ENCODE data around the gene TMEM74B.
A peak's percentile ranks its signal among the peaks of the same experiment; 100 is the strongest.

The TMEM74B gene

GRCh38 chr20:1178103-1178502, 6.7 kb downstream of the TMEM74B start:
- H3K9ac ChIP-seq (ENCODE audit: low read length): no peak overlapping the region
- no peak overlapping the region for H2BK5ac ChIP-seq (ENCODE audit: low read depth, low read length, poor library complexity)
- H4K8ac ChIP-seq (ENCODE audit: low read depth, low read length): no peak overlapping the region
- no peak for DNase-seq
- no peak overlapping the region for H4K12ac ChIP-seq (ENCODE audit: low read depth, low read length)
- no peak overlapping the region for H2AFZ ChIP-seq (ENCODE audit: insufficient read depth, low read length, poor library complexity)
- H3K27ac ChIP-seq (ENCODE audit: low read depth, low read length): no peak overlapping the region
- H3K4me3 ChIP-seq (ENCODE audit: low read depth, low read length): no peak overlapping the region
- H3K4me2 ChIP-seq (ENCODE audit: low read length): no peak overlapping the region
- H3K4me1 ChIP-seq (ENCODE audit: control insufficient read depth in 1 of 2, insufficient read depth in 2 of 2, low read length in 2 of 2): no peaks in the 10 kb centered on the region
- WGBS (ENCODE audit: extremely low coverage, insufficient coverage, insufficient read length): no CpG with 5 or more reads among the region's 3 CpGs
- no peak overlapping the region for H2AK5ac ChIP-seq (ENCODE audit: low read length)
- H3K14ac ChIP-seq (ENCODE audit: low read length): no peak overlapping the region
- H3K4ac ChIP-seq (ENCODE audit: low read depth, low read length): no peak overlapping the region
- peaks cover 2 to 4% of the 10 kb centered on the region in 2 experiments for H3K36me3 ChIP-seq (ENCODE audit: control insufficient read depth in 1 of 2, insufficient read depth in 2 of 2, low read length in 2 of 2)
- H3K9me3 ChIP-seq (ENCODE audit: insufficient read depth, low read depth, low read length): no peaks in the 10 kb centered on the region
- H2BK12ac ChIP-seq (ENCODE audit: low read length): no peak overlapping the region
- no peak overlapping the region for H2BK120ac ChIP-seq (ENCODE audit: insufficient read depth, low read length, poor library complexity)
- no peaks in the 10 kb centered on the region for H3K79me2 ChIP-seq (ENCODE audit: control insufficient read depth, insufficient read depth, low read length, poor library complexity)
- no peaks in the 10 kb centered on the region for H3K79me1 ChIP-seq (ENCODE audit: low read length)
- no peak overlapping the region for H3K18ac ChIP-seq (ENCODE audit: low read length)
- H3K27me3 ChIP-seq (ENCODE audit: insufficient read depth, low read length): no peaks in the 10 kb centered on the region
- no peak overlapping the region for H4K91ac ChIP-seq (ENCODE audit: low read depth, low read length)
- no peak overlapping the region for H3K23ac ChIP-seq (ENCODE audit: low read length)

- whole genome bisulfite sequencing (ENCODE audit: extremely low coverage, insufficient coverage, insufficient read length): no CpG with 5 or more reads among the region's 5 CpGs
Observed at GRCh38 chr20:1177680-1178079, 7.1 kb downstream of the TMEM74B start.

DNA sequence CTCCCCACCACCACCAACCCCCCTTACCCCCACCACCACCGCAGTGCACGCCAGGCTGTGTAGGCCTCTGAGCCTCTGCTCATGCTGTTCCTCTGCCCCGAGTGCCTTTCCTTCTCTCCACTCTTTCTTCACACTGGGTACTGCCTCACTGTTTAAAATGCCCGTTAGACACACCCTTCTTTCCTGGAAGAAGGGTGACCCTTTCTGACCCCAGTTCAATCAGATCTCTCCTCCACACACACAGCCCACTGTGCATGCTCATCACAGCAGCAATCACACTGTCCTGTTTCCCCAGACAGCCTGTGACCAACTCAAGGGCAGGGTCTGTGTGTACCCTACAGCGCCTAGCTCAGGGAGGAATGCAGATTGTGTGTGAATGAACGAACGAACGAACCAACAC, 10.0 kb downstream of the TMEM74B start:
- Histone ChIP-seq H3K4ac (ENCODE audit: low read depth, low read length) (no peak overlapping the region), H3K4me1 (ENCODE audit: control insufficient read depth in 1 of 2, insufficient read depth in 2 of 2, low read length in 2 of 2) (no peaks in the 10 kb centered on the region), H3K79me1 (ENCODE audit: low read length) (no peaks in the 10 kb centered on the region), H3K14ac (ENCODE audit: low read length) (no peak overlapping the region), H3K23ac (ENCODE audit: low read length) (no peak overlapping the region), H2BK120ac (ENCODE audit: insufficient read depth, low read length, poor library complexity) (no peak overlapping the region), H4K12ac (ENCODE audit: low read depth, low read length) (no peak overlapping the region), H2BK12ac (ENCODE audit: low read length) (no peak overlapping the region), H2BK5ac (ENCODE audit: low read depth, low read length, poor library complexity) (no peak overlapping the region), H3K4me3 (ENCODE audit: low read depth, low read length) (no peak overlapping the region), H3K9me3 (ENCODE audit: insufficient read depth, low read depth, low read length) (no peaks in the 10 kb centered on the region), H3K4me2 (ENCODE audit: low read length) (no peak overlapping the region), H3K18ac (ENCODE audit: low read length) (no peak overlapping the region), H2AK5ac (ENCODE audit: low read length) (no peak overlapping the region), H3K9ac (ENCODE audit: low read length) (no peak overlapping the region), H3K36me3 (ENCODE audit: control insufficient read depth in 1 of 2, insufficient read depth in 2 of 2, low read length in 2 of 2) (peaks cover 7 to 14% of the 10 kb centered on the region in 2 experiments), H3K27ac (ENCODE audit: low read depth, low read length) (no peak overlapping the region), H2AFZ (ENCODE audit: insufficient read depth, low read length, poor library complexity) (no peak overlapping the region), H4K8ac (ENCODE audit: low read depth, low read length) (no peak overlapping the region), H3K79me2 (ENCODE audit: control insufficient read depth, insufficient read depth, low read length, poor library complexity) (no peaks in the 10 kb centered on the region), H4K91ac (ENCODE audit: low read depth, low read length) (no peak overlapping the region), H3K27me3 (ENCODE audit: insufficient read depth, low read length) (no peaks in the 10 kb centered on the region)
- no CpG with 5 or more reads among the region's 8 CpGs for WGBS (ENCODE audit: extremely low coverage, insufficient coverage, insufficient read length)
- no peak for DNase-seq

More at GRCh38 chr20:1177680-1178079, 7.1 kb downstream of the TMEM74B start:
- Histone ChIP-seq H3K9ac (ENCODE audit: low read length) (no peak overlapping the region), H2BK120ac (ENCODE audit: insufficient read depth, low read length, poor library complexity) (no peak overlapping the region), H3K79me1 (ENCODE audit: low read length) (no peaks in the 10 kb centered on the region), H3K9me3 (ENCODE audit: insufficient read depth, low read depth, low read length) (no peaks in the 10 kb centered on the region), H3K27ac (ENCODE audit: low read depth, low read length) (no peak overlapping the region), H2AK5ac (ENCODE audit: low read length) (no peak overlapping the region), H3K4ac (ENCODE audit: low read depth, low read length) (no peak overlapping the region), H2BK5ac (ENCODE audit: low read depth, low read length, poor library complexity) (no peak overlapping the region), H4K12ac (ENCODE audit: low read depth, low read length) (no peak overlapping the region), H3K18ac (ENCODE audit: low read length) (no peak overlapping the region), H4K8ac (ENCODE audit: low read depth, low read length) (no peak overlapping the region), H3K4me3 (ENCODE audit: low read depth, low read length) (no peak overlapping the region), H3K23ac (ENCODE audit: low read length) (no peak overlapping the region), H3K79me2 (ENCODE audit: control insufficient read depth, insufficient read depth, low read length, poor library complexity) (no peaks in the 10 kb centered on the region), H3K36me3 (ENCODE audit: control insufficient read depth in 1 of 2, insufficient read depth in 2 of 2, low read length in 2 of 2) (peaks cover 2 to 4% of the 10 kb centered on the region in 2 experiments), H3K27me3 (ENCODE audit: insufficient read depth, low read length) (no peaks in the 10 kb centered on the region), H3K4me2 (ENCODE audit: low read length) (no peak overlapping the region), H2AFZ (ENCODE audit: insufficient read depth, low read length, poor library complexity) (no peak overlapping the region), H3K14ac (ENCODE audit: low read length) (no peak overlapping the region), H2BK12ac (ENCODE audit: low read length) (no peak overlapping the region), H4K91ac (ENCODE audit: low read depth, low read length) (no peak overlapping the region), H3K4me1 (ENCODE audit: control insufficient read depth in 1 of 2, insufficient read depth in 2 of 2, low read length in 2 of 2) (no peaks in the 10 kb centered on the region)
- DNase-seq: peak in 1 of 2 donors; percentile 46

- Histone ChIP-seq H3K4ac (ENCODE audit: low read depth, low read length) (no peak overlapping the region), H3K27me3 (ENCODE audit: insufficient read depth, low read length) (no peaks in the 10 kb centered on the region), H3K4me1 (ENCODE audit: control insufficient read depth in 1 of 2, insufficient read depth in 2 of 2, low read length in 2 of 2) (no peaks in the 10 kb centered on the region), H4K12ac (ENCODE audit: low read depth, low read length) (no peak overlapping the region), H3K79me1 (ENCODE audit: low read length) (no peaks in the 10 kb centered on the region), H3K9me3 (ENCODE audit: insufficient read depth, low read depth, low read length) (no peaks in the 10 kb centered on the region), H4K8ac (ENCODE audit: low read depth, low read length) (no peak overlapping the region), H3K18ac (ENCODE audit: low read length) (no peak overlapping the region), H2BK120ac (ENCODE audit: insufficient read depth, low read length, poor library complexity) (no peak overlapping the region), H2BK12ac (ENCODE audit: low read length) (no peak overlapping the region), H3K27ac (ENCODE audit: low read depth, low read length) (no peak overlapping the region), H4K91ac (ENCODE audit: low read depth, low read length) (no peak overlapping the region), H3K4me2 (ENCODE audit: low read length) (no peak overlapping the region), H3K9ac (ENCODE audit: low read length) (no peak overlapping the region), H2AK5ac (ENCODE audit: low read length) (no peak overlapping the region), H3K23ac (ENCODE audit: low read length) (no peak overlapping the region), H3K4me3 (ENCODE audit: low read depth, low read length) (no peak overlapping the region), H3K36me3 (ENCODE audit: control insufficient read depth in 1 of 2, insufficient read depth in 2 of 2, low read length in 2 of 2) (peaks cover 14 to 23% of the 10 kb centered on the region in 2 experiments), H3K14ac (ENCODE audit: low read length) (no peak overlapping the region), H2AFZ (ENCODE audit: insufficient read depth, low read length, poor library complexity) (no peak overlapping the region), H2BK5ac (ENCODE audit: low read depth, low read length, poor library complexity) (no peak overlapping the region), H3K79me2 (ENCODE audit: control insufficient read depth, insufficient read depth, low read length, poor library complexity) (no peaks in the 10 kb centered on the region)
- DNase-seq: no peak
- no CpG with 5 or more reads among the region's 4 CpGs for WGBS (ENCODE audit: extremely low coverage, insufficient coverage, insufficient read length)
Observed at GRCh38 chr20:1173698-1174097, 11.1 kb downstream of the TMEM74B start.

Data from trophoblast cell (in vitro differentiated cells and primary cell).